M059J (cell line): ENCODE data around the gene STAC2. TPM values are rescaled to one million over a fixed set of nuclear protein-coding genes. Genes with fewer than 3 reads are reported as not detected.
"Not testable (repeated sequence)": the region's sequence is repeated elsewhere in the genome, so short reads cannot be mapped to it uniquely, and the experiment has no call there.

Experiments
- DNase-seq: peaks from one replicate; pipeline ENCODE4 v3.0.0-alpha.2; 2012; ENCODE audit warnings: low read depth
- total RNA-seq: library from RNA; depleted of rRNA; stranded (reverse); fragments of >200 nt; shearing (Covaris generic); gene quantifications from 2 replicates; pipeline ENCODE4 v1.2.3, GENCODE V29; 2014; rRNA removed

STAC2 gene, protein sequence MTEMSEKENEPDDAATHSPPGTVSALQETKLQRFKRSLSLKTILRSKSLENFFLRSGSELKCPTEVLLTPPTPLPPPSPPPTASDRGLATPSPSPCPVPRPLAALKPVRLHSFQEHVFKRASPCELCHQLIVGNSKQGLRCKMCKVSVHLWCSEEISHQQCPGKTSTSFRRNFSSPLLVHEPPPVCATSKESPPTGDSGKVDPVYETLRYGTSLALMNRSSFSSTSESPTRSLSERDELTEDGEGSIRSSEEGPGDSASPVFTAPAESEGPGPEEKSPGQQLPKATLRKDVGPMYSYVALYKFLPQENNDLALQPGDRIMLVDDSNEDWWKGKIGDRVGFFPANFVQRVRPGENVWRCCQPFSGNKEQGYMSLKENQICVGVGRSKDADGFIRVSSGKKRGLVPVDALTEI
- 0.07 TPM in 1 of 2 replicates, not detected in the other for total RNA-seq

DNA sequence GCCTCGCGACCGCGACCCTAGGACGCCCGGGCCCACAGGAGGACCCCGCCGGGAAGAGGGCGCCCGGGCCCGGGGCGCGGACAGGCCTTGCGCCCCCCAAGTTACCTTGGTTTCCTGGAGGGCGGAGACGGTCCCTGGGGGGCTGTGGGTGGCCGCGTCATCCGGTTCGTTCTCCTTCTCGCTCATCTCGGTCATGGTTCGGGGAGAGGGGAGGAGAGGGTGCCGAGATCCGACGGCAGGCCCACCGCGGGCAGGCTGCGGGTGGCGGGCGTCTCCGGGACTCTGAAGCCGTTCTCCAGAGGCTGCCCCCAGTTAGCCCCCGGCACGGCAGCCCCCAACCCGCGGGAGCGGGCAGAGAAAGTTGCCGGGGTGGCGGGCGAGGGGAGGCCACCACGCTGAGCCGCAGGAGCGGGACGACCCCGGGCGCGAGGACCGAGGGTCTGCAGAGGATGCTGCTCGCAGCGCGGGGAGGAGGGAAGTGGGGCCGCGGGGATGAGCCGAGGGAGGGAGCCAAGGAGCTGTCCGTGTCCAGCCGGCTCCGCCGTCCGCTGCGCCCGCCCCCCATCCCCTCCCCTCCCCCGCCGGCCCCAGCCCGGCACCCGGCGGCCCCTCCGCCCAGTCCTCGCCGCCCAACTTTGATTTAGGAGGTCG is at the start of gene STAC2:
Gene STAC2, minus strand, starts transcription at position 638 of the 651 bp plus-strand sequence. Its CDS starts 443 bp downstream, at position 195.
- no peak for DNase-seq

DNA sequence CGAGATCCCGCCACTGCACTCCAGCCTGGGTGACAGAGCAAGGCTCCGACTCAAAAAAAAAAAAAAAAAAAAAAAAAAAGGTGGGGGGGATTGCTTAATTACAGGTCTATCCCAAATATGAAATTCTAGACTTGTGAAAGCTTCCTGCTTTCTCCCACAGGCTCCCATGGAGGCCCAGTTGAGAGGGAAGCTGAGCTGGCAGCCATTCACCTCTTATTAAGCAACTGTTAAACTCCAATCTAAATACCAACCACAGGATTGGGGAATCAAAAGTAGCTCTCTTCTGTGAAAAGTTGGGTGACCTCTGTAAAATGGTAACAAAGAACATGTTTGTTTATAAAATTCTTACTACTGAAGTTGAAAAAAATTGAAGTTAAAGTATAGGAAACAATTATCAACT is 45.8 kb upstream of the STAC2 start:
- no peak for DNase-seq

DNA sequence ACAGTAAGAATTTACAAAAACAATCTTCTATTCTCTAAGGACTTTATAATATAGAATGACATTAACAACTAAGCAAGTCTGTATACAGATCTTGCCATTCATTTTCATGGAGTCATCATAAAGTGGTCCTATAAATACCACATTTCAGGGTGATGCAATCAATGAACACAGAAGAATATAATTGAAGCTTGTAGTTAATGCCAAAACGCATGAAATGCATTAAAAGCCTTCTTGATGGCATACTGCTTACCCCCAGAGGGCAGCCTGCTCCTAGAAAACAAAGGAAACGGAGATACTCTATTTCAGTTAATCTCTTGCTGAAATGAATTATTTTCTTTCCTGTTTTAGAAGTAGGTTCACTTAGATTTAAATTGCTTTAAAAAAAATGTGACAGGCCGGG is 45.2 kb upstream of the STAC2 start:
- DNase-seq = peak; percentile 34

DNA sequence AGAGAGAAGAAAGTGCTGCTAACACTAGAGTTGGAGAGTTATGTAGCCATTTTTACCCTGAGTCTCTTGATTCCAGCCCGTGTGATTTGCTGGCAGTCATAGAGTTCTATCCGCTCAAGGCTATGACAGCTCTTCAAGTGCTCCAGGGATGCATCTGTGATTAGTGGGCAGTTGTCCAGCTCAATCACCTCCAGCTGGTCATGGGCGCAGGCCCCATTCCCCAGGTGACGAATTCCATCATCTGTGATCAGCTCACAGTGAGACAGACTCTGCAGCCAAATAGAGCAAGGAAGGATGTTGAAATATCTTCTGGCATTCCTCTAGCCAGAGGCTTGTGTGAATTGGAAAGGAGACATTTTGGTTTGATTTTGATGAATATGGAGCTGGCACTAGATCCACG is 38.4 kb upstream of the STAC2 start:
- no peak for DNase-seq

DNA sequence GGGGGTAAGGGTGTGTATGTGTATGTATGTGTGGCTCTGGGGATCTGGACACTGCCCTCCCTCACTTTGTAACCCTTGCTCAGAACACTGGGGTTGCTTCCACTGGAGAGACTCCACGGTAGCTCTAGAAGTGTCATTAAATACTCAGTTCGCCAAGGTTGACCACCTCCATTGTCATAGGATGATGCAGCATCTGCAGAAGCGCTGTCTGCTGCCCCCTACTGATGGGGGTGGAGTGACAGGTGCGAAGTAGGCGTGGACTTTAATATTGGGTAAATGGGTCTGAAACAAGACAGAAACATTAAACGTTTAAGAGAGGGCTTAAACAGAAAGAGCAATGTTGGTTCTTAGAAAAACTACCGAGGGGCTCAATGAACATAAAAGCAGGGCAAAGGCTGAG is 35.5 kb upstream of the STAC2 start:
- no peak for DNase-seq

DNA sequence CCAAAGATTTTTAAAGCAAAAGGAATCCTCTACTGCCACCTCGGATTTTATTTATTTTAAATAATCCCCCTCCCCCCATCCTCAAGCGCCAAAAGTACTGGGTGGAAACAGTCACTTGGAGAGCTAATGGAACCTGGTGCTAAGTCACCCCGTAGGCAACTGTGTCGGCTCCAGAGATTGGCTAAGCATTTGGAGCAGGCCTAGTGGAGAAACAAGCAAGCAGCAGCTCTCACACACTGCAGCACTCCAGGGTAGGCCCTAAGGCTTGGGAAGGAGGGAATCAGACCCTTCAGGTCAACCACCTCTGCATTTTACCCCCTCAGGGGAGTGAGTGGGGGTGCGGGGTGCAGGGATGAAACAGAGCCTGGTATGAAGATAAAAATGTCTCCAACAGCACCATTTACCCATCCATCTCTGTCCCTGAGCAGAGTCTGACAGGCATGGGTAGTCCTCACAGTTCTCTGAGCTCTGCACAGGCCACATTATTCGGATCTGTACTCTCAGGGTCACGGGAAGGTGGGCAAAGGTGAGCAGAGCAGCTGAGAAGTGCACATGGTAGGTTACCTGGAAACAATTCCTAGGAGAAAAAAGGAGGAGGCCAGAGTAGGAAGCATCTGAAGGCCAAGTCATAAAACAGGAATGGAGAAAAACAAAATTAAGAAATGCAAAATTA is 27.2 kb upstream of the STAC2 start:
- no peak for DNase-seq

DNA sequence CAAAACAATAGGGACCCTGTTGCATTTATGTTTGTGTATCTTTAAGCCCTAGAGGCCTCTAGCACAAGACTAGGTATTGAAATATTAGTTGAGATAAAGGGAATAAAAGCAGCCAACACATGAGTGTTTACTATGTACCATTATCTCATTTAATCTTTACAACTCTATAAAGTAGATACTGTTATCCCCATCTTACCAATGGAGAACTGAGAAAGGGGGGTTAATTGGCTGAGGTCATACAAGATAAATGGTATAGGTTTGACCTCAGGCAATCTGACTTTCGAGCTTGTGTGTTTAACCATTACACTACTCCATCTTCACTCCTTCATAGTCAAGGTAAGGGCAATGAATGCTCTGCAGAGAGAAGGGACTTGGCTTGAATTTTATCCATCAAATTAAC is 26.3 kb upstream of the STAC2 start:
- DNase-seq = no peak

DNA sequence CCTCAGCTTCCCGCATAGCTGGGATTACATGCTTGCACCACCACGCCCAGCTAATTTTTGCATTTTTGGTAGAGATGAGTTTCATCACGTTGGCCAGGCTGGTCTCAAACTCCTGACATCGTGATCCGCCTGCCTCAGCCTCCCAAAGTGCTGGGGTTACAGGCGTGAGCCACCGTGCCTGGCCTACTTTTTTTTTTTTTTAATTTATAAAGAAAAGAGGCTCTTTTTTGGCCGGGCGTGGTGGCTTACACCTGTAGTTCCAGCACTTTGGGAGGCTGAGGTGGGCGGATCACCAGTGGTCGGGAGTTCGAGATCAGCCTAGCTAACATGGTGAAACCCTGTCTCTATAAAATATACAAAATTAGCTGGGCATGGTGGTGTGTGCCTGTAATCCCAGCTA is 24.3 kb upstream of the STAC2 start:
- DNase-seq = not testable (repeated sequence)

DNA sequence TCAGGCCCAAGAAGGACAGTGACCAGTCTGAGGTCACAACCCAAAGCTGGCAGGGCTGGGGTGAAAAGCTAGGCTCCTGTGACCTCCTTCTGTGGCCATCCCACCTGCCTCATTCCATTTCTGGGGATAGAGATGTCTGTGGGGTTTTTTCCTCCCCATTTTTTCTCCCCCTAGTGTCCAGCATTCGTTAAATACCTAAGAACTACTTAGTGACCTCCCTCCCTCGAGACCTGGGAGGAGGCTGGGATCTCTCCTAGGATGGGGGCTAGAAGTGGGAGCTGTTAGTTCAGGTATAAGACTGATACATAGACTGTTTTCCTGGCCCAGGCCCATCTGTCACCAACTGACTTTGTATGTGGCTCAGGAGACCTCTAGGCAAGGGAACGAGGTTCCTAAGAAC is 20.5 kb upstream of the STAC2 start:
- no peak for DNase-seq

DNA sequence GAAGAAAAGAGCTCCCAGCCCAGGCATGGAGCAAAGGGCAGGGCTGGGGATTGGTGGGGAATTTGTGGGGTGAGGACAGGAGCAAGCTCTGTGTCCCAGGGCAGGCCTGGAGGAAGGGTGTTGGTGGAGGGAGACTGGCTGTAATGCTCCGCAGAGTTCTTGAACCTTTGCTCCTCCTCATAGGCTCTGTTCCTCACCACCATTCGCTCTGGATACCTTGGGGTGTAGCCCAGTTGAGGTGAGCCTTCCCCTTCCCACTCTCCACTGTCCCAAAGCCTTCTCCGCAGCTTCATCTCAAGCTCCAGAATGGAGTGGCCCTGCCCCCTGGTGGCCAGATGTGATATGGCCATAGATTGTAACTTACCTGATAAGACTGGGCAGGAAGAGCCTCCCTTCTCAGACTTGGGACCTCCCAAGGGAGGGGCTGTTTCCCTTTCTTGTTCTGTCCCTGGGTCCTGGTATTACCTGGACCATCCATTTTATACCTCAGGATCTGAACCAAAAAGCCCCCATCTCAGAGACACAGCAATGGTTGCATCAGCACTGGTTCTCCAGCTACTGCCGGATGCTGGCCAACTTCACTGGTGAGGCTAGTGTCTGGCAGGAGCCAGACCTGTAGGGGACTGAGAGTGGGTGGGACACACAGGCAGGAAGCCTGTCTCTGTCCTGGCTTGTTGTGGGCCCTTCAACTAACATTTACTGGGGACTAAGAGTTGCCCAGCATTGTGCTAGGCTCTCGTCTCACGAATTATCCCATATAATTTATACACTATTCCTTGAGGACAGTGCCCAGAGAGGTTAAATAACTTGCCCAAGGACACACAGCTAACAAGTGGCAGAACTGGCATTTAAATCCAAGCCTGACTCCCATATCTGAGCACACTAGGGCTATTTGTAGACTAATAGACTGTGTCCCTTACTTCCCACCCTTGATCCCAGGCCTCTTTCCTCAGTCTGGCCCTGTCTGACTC is 19.1 kb upstream of the STAC2 start:
- DNase-seq = peak; percentile 74

DNA sequence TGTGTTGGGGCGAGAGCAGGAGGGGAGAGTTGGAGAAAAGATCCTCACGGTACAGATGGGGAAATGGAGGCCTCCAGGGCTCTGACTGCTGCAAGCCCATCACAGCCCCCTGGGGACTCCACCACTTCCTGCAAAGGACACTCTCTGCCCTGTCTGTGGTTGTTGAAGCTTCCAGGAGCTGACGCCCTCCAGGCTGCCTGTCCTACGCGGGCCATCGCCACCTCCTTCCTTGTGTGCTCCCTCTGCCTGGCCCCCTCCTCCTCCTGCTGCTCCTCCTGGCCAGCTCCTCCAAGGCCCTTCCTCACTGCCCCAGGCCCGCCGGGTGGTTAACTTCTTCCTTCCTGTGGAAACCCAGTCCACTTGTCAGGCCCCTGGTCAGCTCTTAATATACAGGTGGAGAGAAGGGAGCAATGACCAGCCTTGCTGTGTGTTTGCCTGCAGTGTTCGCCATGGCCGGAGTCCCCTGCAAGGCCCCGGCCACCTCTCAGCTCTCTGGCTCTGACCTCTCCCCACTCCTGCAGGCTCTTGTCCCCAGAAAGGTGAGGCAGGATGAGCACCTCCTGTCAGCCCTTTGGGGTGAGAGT is 18.4 kb upstream of the STAC2 start:
- no peak for DNase-seq

DNA sequence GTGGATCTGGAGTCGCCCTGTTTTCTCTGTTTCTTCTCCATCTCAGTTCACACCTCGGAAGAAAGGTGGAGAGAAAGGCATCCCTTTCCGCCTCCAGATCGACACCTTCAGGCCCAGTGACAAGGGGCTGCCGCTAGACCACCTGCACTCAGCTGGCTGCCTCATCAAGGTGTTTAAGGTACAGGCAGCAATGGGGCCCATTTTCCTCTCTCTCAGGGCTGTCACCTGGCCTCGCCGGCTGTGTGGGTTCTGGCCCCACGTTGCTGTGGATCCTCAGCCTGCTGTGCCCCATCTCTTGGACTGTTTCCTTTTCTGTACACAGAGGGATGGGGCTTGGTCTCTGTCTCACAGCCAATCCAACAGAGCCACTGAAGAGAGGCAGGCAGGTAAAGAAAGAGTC is 17.4 kb upstream of the STAC2 start:
- DNase-seq = no peak

DNA sequence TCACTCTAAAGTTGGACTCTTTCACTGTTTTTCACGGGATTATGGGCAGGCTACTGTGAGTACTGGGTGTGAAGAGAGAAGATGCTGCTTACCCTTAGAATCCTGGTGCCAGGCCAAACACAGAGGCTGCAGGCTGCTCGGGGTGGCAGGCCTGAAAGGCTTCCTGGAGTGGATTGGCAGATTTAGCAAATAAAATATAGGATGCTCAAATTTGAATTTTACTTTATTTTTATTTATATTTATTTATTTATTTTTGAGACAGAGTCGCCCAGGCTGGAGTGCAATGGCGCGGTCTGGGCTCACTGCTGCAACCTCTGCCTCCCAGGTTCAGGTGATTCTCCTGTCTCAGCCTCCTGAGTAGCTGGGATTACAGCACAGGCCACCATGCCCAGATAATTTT is 14.9 kb upstream of the STAC2 start:
- no peak for DNase-seq

DNA sequence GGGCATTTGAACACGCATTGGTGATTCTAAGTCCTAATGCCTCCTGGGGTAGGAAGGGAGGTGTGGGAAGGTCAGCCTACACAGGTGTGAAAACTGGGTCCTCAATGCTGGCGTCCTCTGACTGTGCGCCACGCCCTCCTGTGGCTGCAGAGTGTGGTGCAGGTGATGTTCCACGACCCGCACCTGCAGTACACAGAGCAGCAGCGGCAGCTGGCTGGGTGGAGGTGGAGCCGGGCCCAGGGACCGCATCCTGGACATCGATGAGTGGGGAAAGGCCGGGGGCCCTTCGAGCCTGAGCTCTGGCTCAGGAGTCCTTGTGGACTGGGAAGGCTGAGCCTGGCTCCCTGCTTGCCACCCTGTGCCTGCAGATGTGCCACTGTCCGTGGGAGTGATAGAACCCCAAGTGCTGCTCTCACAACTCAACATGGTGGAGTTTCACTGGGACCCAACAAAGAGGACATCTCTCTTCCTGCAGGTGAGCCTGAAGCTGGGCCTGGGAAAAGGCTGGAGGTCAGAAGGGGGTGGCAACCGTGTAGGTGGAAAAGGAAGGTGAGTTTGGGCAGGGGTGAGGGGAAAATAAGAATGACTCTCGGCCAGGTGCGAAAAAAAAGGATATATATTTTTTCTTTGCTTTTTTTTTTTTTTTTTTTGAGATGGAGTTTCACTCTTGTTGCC is 14.0 kb upstream of the STAC2 start:
- peak; percentile 36 for DNase-seq

DNA sequence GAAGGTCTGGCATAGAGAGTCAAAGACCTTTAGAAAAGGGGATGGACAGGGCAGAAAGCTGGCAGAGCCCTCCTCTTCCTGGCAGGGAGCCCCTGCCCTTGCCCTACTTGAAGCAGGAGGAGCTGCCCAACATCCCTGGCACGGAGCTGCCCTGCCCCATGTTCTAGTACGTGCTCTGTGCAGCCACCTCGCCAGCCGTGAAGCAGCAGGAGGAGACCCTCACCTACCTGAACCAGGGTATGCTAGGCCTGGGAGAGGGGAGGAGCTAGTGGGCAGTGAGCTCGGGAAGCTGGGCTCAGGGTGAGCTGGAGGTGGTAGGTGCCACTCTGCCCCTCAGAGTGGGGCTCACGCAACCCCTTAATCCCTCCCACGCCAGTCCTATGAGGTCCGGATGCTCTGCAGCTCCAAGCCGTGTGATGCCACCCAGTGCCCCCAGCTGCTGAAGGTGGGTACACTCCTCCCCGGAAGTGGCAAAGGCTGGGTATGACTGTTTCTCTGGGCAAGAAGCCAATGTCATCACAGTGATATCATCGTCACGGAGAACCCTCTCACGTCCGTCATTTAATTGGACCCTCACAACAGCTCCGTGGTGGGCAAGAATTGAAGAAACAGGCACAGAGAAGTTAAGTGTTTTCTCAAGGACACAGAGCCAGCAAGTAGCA is 12.7 kb upstream of the STAC2 start:
- DNase-seq = peak; percentile 85

DNA sequence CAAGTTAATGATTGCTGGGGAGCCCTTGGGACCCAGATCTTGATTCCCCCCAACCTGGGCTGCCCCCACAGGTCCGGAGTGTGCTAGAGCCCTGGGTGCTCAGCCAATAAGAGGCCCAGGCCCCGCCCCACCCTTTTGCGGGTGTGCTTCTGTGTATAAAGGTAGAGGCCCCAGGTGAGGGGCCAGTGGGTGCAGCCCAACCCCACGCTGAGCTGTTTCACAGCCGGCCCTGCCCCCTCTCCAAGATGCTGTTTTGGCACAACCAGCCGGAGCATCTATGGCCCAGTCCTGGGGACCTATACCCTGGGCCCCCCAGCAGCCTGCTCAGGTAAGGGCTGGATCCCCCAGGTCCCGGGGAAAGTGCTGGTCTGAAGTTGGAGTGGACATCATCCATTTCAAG is 11.8 kb upstream of the STAC2 start:
- DNase-seq = no peak

DNA sequence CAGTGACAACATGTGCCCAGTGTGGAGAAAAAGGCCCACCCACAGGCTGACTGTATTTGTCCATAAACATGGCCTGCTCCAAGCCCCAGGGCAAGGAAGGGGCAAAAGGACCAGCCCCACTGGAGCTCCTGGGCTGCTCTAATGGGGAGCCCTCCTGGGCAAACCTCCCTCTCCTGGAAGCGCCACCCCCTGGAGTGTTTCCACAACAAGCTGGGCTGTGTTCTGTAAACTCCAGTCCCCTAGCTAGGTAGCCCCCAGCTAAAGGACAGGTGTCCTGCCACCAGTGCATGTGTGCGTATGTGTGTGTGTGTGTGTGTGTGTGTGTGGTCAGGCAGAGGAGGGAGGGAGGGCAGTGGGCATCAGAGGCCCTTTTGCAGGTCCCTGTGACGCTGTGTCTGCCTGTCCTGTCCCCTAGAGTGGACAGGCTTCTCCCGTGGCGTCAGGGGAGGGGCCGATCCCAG is 11.3 kb upstream of the STAC2 start:
- no peak for DNase-seq

DNA sequence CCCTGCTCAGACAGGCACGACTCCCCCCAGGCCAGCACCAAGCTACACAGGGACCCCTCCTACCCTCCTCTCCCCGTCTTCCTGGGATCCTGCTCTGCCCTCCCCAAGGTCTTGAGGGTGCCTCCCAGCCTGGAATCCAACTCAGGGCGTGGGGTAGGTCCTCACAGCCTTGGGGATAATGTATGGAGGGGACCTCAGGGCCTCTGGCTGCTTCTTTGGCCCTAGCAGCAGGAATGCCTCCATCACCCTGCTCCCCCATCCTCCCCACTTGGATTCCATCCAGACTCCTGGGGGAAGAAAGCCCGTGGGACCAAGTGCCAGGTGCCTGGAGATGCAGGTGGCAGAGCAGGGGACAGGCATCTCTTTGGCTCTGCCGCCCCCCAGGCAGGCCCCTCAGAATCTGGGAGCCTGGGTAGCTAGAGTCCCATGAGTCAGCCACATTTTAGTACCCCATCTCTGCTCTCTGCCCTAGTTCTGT is 10.7 kb upstream of the STAC2 start:
- no peak for DNase-seq

DNA sequence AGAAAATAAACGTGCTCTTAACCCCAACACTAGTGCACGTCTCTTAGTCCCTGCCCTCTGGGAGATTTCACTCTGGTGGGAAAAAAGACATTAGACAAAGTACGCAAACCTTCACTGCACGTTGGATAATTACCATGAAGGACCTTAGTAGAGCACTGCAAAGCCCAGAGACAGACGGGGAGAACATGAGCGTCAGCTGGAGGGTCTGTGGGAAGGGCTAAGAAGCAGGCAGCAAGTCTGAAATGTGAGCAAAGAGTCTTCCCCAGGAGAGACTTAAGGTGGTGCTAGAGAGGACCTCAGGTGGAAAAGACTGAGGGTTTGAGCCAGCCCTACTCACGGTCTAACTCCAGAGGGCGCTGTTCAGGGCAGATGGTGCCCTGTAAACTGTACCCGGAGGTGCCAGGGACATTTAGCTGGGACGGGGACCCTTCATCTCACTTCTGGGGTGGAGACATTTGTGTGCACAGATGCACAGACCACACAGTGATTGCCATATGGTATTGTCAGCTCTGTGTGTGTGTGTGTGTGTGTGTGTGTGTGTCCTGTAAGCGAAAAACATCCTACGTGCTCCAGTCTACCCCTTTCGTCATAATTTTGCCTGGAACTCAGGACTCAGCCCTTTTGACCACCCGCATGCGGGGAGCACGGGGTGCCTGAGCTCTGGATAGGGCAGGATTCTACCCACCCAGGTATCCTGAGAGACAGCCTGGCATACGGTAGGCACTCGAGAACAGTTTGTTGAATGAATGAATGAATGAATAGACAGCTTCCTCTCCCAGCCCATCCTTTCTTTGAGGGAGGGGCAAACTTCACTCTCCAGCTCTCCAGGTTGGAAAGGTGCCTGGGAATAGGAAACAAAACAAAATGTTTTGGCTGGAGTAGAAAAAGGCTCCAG is 10.1 kb upstream of the STAC2 start:
- DNase-seq = peak; percentile 65
